Glomerular visceral epithelial cell (primary cell): ENCODE measurements around the gene ELK3.

Source experiments
- DNase-seq: peaks from one replicate; pipeline ENCODE4 v3.0.0-alpha.2; 2016; ENCODE audit errors: extremely low spot score

Gene ELK3

DNA sequence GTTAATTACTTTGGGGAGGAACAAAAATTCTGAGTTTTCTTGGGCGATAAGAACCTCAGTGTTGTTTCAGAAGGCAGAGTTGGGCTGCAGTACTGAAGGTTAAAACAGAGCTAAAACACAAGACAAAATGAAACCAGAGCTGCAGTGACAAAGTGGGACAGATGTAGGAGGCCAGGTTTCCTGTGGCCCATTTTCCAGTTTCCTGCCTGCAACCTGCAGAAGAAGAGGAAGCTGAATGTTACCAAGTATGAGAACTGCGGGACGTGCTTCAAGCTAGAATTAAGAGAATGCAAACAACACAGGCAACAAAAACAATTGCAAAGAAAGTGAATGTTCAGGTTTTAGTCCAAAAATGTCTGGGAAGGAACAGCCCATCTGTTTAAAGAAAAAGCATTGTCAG lies 17.8 kb downstream of the ELK3 start:
- no peak for DNase-seq

DNA sequence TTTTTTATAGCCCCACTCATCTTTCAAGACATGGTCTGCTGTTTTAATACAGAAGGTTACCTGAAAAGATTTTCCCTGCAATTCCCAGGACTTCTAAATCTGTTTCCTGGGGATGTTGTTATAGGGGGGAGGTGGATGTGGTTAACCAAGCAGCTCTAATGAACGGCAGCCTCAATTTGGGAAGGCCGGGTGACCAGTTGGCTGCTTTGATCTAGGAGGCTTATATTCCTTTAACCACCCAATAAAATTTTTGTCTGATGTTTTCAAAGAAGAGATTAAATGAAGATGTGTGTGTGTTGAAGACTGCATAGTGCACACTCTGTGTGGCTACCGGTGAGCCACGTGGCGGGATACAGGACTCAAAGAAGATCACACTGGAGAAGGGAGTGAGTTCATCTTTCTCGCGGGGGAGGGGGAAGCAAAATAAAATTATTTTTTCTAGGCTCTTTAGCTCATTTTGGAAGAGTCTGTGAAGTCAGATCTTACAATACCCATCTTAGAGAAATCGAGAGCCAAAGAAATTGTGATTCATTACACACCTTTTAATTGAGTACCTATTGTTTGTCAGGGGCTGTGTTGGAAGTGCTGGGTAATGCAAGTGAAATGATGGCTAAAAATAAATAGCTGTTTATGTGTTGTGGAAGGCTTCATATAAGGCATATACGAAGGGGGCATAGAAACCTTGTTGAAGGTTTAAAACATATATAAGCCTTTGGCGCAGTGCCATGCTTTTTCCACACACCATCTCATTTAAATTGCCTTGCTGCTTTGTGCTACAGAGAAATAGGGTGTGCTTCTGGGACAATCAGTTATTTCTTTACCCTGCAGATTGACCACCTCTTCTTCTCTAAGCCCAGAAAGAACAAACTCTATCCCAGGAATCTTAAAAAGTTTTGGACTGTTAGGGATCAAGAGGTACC lies 18.5 kb downstream of the ELK3 start:
- no peak for DNase-seq

DNA sequence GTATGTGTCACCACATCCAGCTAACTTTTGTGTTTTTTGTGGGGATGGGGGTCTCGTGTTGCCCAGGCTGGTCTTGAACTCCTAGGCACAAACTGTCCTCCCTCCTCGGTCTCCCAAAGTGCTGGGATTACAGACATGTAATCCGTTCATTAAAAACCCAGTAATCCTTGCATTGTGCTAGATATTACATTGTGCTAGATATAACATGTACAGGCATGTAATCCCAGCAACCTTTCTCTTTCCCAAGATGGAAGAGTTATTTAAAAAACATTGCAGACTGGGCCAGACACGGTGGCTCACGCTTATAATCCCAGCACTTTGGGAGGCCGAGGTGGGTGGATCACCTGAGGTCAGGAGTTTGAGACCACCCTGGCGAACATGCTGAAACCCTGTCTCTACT lies 19.7 kb downstream of the ELK3 start:
- DNase-seq, result no peak

DNA sequence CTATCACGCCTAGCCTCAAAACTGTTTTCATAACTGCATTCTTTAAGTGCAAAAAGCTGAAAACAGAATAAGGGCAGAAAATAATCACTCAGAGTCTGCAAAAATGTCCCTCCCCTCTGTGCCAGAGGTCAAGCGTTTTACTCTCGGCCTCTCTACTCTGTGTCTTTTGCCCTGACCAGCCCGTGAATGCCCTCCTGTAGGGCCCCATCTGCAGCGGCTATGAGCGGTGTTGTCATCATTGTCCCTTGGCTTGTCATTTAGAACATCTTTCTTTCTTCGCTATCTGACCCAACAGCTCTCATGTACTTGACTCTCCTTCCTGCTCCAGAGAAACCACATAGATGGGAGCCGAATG lies 21.7 kb downstream of the ELK3 start:
- no peak for DNase-seq

DNA sequence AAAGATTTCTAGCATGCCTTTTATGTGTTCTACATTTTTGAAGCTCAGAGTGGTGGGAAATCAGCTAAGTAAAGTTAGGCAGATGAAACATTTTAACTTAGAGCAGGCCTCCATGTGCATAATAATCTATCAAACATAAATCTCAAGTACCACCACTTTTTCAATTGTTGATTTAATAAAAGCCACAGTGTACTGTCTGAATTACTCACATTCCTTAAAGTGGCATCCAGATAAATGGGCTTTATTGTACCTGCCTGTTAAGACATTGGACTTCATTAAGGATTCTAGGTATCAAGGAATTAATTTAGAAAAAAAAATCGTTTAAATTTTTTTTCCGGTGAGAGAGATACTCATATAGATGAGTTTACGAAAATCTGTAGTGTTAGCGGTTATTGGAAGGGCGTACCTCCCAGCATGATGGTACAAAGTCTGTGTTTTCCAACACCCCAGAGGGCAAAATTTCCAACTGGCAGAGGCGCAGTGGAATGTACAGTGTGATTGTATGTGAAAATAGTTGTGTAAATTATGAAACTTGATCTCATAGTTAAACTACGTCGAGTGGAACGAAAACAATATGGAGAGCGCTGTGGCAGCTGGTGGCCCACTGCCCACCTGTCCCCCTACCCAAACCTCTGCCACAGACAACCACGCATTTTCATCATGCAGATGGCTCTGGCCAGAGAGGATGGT lies 25.0 kb downstream of the ELK3 start:
- DNase-seq, result no peak

DNA sequence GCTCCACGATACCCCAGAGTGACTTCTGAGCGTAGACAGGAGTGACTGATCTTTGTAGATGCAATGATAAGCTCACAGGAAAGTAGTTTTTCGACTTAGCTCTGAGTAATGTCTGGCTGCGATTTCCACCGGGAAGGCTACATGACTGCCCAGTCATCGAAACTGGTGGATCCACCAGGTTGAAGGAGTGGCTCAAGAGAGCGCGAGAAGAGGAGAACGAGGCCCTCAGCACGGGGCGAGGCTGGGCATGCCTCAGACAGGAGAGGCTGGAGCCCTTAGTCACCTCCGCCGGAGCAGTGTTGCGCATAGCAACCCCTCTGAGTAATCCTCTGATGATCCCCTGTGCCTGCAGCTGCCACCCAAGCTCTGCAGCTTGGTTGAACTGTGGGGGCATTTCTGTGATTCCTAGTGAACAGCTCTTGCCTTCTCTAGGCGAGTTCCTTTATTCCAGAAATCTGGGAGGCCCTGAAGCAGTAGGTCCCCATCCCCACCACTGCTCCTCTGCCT lies 25.6 kb downstream of the ELK3 start:
- peak; percentile 97 for DNase-seq

DNA sequence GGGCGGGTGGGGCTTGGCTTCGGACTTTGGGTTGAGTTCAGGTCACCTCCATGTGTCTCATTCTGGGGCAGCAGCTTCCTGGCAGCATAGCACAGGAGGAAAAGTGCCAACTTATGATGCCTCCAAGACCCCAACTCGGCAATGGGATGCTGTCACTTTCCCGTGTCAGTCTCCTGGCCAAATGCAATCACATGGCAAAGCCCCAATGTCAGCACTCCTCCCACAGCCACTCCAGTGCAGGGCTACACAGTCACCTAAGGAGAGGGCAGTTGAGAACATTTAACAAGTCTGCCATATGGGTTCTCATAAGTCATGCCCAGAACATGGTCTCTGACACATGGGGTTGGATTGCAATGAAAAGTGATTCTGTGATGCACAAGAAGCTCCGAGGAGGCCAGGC lies 26.7 kb downstream of the ELK3 start:
- peak; percentile 21 for DNase-seq

DNA sequence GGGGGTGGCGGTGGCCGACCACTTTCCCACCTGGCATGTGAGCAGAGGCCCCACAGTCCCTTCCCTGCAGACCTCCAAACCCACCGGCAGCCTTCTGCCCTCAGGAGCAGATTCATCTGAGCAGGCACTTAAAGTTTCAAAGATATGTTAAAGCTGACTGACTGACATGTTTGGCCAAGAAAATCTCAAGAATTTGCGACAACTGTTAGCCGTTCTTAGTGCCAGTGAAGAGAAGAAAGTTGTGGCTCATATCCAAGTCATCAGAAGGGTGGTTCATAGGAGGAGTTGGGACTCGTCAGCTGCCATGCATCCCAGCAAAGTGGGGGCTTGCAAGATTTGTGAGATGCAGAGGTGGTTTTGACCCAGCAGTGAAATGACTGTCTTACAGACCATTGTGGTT lies 27.2 kb downstream of the ELK3 start:
- no peak for DNase-seq

DNA sequence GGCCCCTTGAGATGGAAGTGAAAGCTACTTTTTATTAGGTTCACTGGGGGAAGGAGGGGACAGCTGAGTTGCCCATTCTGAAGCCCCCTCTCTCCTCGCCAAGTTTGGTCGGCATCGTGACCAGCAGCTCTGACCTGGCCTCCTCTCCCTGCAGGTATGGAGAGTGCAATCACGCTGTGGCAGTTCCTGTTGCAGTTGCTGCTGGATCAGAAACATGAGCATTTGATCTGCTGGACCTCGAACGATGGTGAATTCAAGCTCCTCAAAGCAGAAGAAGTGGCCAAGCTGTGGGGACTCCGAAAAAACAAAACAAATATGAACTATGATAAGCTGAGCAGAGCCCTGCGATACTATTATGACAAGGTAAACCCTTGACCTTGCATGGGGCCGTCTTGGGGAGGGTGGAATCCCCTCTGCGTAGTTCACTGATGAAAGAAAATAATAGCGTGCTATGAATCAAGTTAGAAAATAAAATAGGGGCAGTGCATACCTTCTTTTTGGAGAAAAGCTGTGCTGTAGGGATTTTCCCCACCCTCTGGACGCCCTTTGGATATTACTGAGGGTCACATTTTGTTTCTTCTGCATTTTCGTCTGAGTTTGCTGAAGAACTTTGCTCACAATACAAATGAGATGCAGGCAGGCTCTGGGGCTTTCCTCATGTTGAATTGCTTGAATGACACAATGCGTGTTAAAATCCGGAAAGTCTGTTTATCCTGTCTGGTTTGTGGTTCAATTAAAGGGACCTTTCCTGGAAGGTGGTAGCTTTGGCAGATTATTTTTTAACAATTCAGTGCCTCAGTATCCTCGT lies 29.4 kb downstream of the ELK3 start:
- no peak for DNase-seq

DNA sequence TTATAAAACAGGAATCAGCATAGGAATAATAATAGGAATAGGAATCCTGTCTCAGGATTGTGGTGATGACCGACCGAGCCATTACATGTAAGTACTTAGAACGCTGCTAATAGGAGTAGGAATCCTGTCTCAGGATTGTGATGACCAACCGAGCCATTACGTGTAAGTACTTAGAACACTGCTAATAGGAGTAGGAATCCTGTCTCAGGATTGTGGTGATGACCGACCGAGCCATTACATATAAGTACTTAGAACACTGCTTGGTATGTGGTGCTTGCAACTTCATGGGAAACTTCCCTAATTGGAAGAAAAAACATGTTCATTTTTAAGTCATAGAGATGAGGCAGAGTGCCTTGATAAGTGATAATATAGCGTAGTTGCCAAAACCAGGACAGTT lies 30.0 kb downstream of the ELK3 start:
- no peak for DNase-seq

DNA sequence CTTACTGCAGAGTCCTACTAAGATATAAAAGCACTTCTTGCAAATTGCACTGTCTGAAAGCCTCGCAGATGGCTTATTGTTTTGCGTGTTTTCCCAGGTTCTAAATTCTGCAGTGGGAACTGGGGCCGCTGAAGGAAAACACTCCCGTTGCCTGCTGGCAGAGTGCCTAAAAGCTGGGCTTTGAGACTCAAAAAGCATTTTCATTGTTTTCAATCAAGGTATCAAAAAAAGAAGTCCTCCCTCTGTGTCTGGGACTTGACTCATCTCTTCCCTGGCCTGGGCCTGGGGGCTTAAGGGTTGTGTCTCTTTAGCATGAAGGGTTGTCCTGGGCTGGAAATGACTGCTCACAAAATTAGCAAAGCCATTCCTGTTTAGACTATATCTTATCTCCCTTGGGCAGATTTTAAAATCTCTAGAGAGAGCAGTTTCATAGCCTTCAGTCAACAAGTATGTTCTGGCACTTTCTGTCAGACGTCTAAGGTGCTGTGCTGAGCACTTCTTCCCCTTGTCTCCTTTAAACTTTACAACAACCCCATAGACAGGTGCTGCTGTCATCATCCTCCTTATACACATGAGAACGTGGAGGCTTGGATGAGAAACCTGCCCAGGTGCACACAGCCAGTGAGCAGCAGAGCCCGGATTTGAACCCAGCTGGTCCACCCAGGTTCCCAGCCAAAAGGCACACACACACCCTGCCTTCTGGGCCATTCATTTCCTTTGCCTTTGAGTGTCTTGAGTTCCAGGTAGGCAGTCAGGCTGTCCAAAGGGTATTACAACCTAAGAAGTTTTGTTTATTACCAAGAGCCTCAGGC lies 31.1 kb downstream of the ELK3 start:
- no peak for DNase-seq

DNA sequence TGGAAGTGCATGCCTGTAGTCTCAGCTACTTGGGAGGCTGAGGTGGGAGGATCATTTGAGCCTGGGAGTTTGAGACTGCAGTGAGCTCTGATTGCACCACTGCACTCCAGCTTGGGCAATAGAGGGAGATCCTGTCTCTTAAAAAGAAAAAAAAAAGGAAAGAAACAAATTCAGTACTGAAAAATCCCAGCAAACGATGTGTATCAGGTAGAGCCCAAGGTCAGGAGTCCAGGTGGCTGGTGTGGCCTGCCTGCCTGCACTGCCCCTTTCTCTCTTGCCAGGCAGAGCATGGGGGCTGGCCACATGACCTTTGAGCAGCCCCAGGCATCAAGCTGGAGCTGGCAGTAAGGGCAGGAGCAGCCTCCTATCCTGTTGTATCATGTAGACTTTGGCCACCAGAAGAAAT lies 31.8 kb downstream of the ELK3 start:
- no peak for DNase-seq

DNA sequence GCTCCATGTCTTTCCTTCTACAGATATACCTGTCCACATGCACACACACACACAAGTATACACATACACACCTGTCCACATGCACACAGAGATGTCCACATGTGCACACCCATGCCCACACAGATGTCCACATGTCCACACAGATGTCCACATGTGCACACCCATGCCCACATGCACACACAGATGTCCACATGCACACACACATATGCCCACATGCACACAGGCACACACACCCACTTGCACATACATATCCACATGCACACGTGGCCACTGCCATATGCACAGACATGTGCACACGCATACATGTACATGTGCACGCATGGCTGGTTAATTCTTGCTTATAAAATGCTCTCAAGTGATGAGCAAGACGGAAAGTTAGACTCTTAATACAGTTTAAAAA lies 32.2 kb downstream of the ELK3 start:
- no peak for DNase-seq

DNA sequence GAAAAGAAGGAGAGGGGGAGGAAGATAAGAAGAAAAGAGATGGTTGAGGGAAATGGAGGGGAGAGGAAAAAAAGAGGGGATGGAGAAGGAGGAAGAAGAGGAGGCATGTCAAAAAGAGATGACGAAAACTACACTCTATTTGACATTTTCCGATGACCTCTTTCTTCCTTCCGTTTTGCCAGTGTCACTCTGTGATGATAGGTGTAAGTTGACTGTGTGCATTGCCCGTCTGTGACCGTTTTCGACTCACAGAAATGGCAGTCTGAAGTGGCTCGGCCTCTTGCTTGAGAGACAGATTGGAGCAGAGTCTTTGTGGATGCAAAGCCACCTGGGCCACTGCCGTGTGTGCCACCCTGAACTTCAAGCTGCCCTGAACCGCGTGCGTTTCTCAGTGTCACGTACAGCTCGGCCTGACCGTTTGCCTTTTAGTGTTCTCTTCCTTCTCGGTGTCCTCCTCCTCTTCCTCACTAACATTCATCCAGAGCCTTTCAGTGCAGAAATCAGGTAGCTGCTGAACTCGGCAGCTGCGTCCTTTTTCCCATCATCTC lies 32.7 kb downstream of the ELK3 start:
- no peak for DNase-seq

DNA sequence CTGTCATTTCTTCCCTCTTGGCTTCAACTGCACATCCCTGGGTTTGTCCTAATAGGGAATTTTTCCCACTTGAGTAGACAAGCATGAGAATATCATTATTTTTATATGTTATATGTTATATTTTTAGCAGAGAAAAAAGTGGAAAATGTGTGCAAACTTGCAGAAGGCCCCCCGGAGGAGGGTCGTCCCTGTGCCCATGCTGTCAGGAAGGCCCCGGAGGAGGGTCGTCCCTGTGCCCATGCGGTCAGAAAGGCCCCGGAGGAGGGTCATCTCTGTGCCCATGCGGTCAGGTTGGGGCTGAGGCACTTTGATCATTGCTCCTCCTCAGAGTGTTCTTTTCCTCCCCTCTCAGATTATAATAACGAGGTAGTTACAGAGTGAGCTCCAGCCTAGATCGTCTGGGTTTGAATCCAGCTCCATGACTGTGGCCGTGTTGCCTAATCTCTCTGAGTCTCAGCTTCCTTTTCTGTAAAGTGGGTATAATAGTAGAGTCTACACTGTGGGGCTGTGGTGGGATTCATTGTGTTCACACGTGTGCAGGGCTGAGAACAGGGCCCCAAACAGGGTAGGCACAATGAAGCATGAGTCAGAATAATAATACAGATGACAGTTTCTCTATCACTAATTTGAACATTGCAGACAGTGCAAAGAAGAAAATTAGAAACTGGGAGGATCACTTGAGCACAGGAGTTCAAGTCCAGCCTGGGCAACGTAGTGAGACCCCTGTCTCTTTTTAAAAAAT lies 33.4 kb downstream of the ELK3 start:
- DNase-seq, result no peak

DNA sequence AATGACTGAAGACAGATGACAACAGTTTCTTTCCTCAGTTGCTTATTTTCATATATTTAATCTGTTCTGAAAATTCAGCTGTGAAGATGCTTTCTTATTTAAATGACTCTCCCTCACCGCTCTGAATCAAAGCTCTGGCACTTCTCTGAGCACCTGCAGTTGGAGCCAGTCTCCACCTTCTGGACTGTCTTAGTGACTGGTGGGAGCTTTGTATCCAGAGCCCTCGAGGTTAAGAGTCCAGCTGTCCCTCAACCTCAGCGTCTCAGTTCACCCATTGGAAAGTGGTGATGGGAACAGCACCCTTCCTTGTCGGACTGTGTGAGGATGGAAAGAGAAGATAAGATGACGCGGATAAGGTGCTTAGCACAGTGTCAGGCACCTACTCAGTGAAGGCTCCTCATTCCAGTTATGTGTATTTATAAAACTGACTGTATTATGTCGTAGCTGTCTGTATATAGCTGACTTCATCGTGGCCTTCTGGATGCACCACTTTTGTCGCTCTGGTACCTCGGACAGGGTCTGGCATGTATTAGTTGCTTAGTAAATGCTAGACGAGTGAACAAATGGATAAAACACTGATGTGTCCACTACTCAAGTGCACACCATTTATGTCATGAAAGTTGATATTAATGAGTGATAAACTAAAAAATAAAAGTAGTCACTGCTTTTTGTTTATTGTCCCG lies 34.5 kb downstream of the ELK3 start:
- no peak for DNase-seq

DNA sequence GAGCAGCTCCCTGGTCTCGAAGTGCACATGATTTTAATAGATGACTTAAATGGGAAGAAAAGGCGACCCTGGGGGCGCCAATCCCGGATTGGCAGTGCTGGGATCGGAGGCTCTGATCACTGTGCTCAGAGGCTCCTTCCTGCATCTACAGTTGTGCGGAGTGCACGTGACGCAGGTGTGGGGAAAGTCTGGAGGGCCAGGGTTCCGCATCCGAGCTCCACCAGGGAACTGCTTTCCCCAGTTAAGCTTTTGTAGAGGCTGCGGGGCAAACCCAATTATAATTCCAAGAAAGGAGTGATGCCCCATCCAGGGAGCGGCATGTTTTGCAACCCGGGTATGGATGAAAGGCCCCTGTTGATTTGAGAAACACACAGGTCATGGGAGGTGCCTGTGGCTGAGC lies 36.5 kb downstream of the ELK3 start:
- no peak for DNase-seq

DNA sequence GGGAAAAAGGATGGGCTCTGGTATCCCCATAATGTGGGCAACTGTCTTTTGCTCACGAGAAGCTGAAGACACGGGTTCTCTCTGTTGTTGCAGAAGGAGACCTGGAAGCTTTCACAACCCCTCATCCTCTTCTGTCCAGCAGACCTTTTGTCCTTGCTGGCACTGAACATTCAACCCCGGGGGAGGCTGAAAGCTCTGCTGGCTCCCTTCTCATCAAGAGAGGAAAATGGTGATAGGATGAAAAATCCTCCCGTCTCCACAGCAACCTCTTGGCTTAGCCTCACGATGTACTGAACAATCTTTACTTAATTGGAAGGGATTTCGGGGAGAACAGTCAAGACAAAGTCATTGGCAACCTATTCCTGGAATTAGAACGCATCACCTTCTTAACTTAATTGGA lies 39.0 kb downstream of the ELK3 start:
- DNase-seq, result no peak

DNA sequence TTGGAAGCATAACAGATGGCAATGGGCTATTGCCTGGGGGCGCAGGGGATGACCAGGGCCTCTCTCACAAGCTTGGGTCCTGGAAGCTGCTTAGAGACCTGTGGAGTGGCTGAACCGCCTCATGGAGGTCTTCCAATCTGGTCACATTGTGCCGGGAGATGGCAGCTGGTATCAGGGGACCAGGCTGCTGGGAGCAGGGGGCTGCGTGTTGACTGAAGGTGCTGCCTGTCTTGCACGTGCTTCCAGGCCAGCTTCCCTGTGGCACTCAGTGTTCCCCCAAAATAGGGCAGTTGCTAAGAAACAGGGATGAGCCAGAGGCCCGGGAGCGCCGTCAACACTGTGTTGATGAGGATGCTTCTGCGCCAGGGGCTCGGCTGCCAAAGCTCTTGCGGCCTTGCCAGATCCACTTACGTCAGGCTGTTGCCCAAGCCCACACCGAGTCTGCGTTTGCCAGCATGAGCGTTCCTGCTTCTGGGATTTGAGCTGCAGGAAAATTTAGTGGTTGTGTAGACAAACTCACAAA lies 39.8 kb downstream of the ELK3 start:
- DNase-seq, result no peak
